ENCODE data around the gene ANO6.
"Not testable (repeated sequence)": the region's sequence is repeated elsewhere in the genome, so short reads cannot be mapped to it uniquely, and the experiment has no call there.

Gene ANO6

GRCh38 chr12:45223868-45224267 is 8.0 kb downstream of the ANO6 start:
- Mint-ChIP-seq H3K4me1 (peaks cover 20% of the 10 kb centered on the region), H3K4me3 (no peak overlapping the region)

GRCh38 chr12:45224311-45224710 is 8.4 kb downstream of the ANO6 start:
- Mint-ChIP-seq H3K36me3 (peaks cover 8% of the 10 kb centered on the region), H3K9me3 (no peaks in the 10 kb centered on the region), H3K27ac (no peak overlapping the region), H3K4me1 (peaks cover 20% of the 10 kb centered on the region), H3K27me3 (no peaks in the 10 kb centered on the region), H3K4me3 (no peak overlapping the region)
- ATAC-seq: no peak

More at GRCh38 chr12:45223868-45224267, 8.0 kb downstream of the ANO6 start:
- no peak overlapping the region for H3K27ac Mint-ChIP-seq
- H3K9me3 Mint-ChIP-seq: no peaks in the 10 kb centered on the region
- ATAC-seq: no peak
- peaks cover 8% of the 10 kb centered on the region for H3K36me3 Mint-ChIP-seq
- H3K27me3 Mint-ChIP-seq: no peaks in the 10 kb centered on the region

GRCh38 chr12:45226021-45226420 is 10.1 kb downstream of the ANO6 start:
- Mint-ChIP-seq H3K4me1 (peaks cover 20% of the 10 kb centered on the region), H3K9me3 (no peaks in the 10 kb centered on the region), H3K27ac (no peak overlapping the region), H3K27me3 (no peaks in the 10 kb centered on the region), H3K4me3 (no peak overlapping the region), H3K36me3 (peaks cover 14% of the 10 kb centered on the region)
- ATAC-seq: no peak

- Mint-ChIP-seq H3K27me3 (no peaks in the 10 kb centered on the region), H3K9me3 (no peaks in the 10 kb centered on the region), H3K27ac (no peak overlapping the region), H3K4me1 (peaks cover 28% of the 10 kb centered on the region), H3K4me3 (no peak overlapping the region), H3K36me3 (peaks cover 14% of the 10 kb centered on the region)
- no peak for ATAC-seq
Observed at GRCh38 chr12:45227316-45228067, 11.6 kb downstream of the ANO6 start.

- ATAC-seq: no peak
Observed at GRCh38 chr12:45231515-45232145, 15.7 kb downstream of the ANO6 start.

GRCh38 chr12:45232146-45232755 is 16.4 kb downstream of the ANO6 start:
- no peak for ATAC-seq
- H3K27me3 Mint-ChIP-seq: no peaks in the 10 kb centered on the region
- H3K36me3 Mint-ChIP-seq: peaks cover 20% of the 10 kb centered on the region
- no peaks in the 10 kb centered on the region for H3K9me3 Mint-ChIP-seq
- no peak overlapping the region for H3K27ac Mint-ChIP-seq
- H3K4me1 Mint-ChIP-seq: peaks cover 41% of the 10 kb centered on the region
- no peak overlapping the region for H3K4me3 Mint-ChIP-seq

More at GRCh38 chr12:45231515-45232145, 15.7 kb downstream of the ANO6 start:
- Mint-ChIP-seq H3K27ac (no peak overlapping the region), H3K4me3 (no peak overlapping the region), H3K4me1 (peaks cover 41% of the 10 kb centered on the region), H3K27me3 (no peaks in the 10 kb centered on the region), H3K9me3 (no peaks in the 10 kb centered on the region), H3K36me3 (peaks cover 16% of the 10 kb centered on the region)

GRCh38 chr12:45232756-45233372 is 17.0 kb downstream of the ANO6 start:
- Mint-ChIP-seq H3K9me3 (no peaks in the 10 kb centered on the region), H3K4me3 (no peak overlapping the region), H3K4me1 (peaks cover 41% of the 10 kb centered on the region), H3K36me3 (peaks cover 20% of the 10 kb centered on the region), H3K27ac (no peak overlapping the region), H3K27me3 (no peaks in the 10 kb centered on the region)
- peak; percentile 55 for ATAC-seq

- H3K27ac Mint-ChIP-seq: peak overlapping the region; percentile 13
- H3K36me3 Mint-ChIP-seq: peaks cover 12% of the 10 kb centered on the region
- H3K4me3 Mint-ChIP-seq: no peak overlapping the region
- H3K9me3 Mint-ChIP-seq: no peaks in the 10 kb centered on the region
- no peak for ATAC-seq
- no peaks in the 10 kb centered on the region for H3K27me3 Mint-ChIP-seq
- H3K4me1 Mint-ChIP-seq: peaks cover 42% of the 10 kb centered on the region
Observed at GRCh38 chr12:45234139-45234865, 18.4 kb downstream of the ANO6 start.

- H3K9me3 Mint-ChIP-seq: no peaks in the 10 kb centered on the region
- peak overlapping the region; percentile 13 for H3K27ac Mint-ChIP-seq
- ATAC-seq: no peak
- no peaks in the 10 kb centered on the region for H3K27me3 Mint-ChIP-seq
- H3K4me3 Mint-ChIP-seq: no peak overlapping the region
- peaks cover 49% of the 10 kb centered on the region for H3K4me1 Mint-ChIP-seq
- H3K36me3 Mint-ChIP-seq: peaks cover 6% of the 10 kb centered on the region
Observed at GRCh38 chr12:45235087-45236025, 19.5 kb downstream of the ANO6 start.

- not testable (repeated sequence) for H3K27ac Mint-ChIP-seq, H3K36me3 Mint-ChIP-seq, H3K9me3 Mint-ChIP-seq, ATAC-seq, H3K27me3 Mint-ChIP-seq, H3K4me3 Mint-ChIP-seq
- peaks cover 55% of the 10 kb centered on the region for H3K4me1 Mint-ChIP-seq
Observed at GRCh38 chr12:45236383-45236782, 20.5 kb downstream of the ANO6 start.

GRCh38 chr12:45242180-45242579 is 26.3 kb downstream of the ANO6 start:
- Mint-ChIP-seq H3K4me1 (peaks cover 39% of the 10 kb centered on the region), H3K27me3 (no peaks in the 10 kb centered on the region), H3K4me3 (no peak overlapping the region), H3K27ac (no peak overlapping the region), H3K9me3 (no peaks in the 10 kb centered on the region), H3K36me3 (no peaks in the 10 kb centered on the region)
- no peak for ATAC-seq

GRCh38 chr12:45243963-45244362 is 28.1 kb downstream of the ANO6 start:
- Mint-ChIP-seq H3K4me3 (peak overlapping the region; percentile 61), H3K27ac (peak overlapping the region; percentile 60), H3K27me3 (no peaks in the 10 kb centered on the region), H3K4me1 (peaks cover 32% of the 10 kb centered on the region), H3K9me3 (no peaks in the 10 kb centered on the region), H3K36me3 (no peaks in the 10 kb centered on the region)
- no peak for ATAC-seq

GRCh38 chr12:45244561-45245343 is 28.9 kb downstream of the ANO6 start:
- Mint-ChIP-seq H3K36me3 (no peaks in the 10 kb centered on the region), H3K4me3 (peak overlapping the region; percentile 61), H3K9me3 (no peaks in the 10 kb centered on the region), H3K27ac (peak overlapping the region; percentile 60), H3K27me3 (no peaks in the 10 kb centered on the region), H3K4me1 (peaks cover 25% of the 10 kb centered on the region)
- ATAC-seq: peak; percentile 70

All from stimulated activated memory B cell treated with anti-CD40 and anti-IgM and Interleukin-4, amounts not matched to agents 10 μg/mL and 1 μg/mL and 100 μg/mL, for 72 hours (primary cell).